Trophoblast cell (in vitro differentiated cells and primary cell): Measurements from ENCODE around the gene HLA-DQB1.

Experiments
- DNase-seq, 2 donors: peaks; one replicate each; pipeline ENCODE4 v3.0.0-alpha.2; 2016
- H2AFZ ChIP-seq: 2 replicates; pipeline ENCODE4 v1.6.1; 2013; ENCODE audit warnings: low read length, moderate library complexity, mild to moderate bottlenecking; ENCODE audit not compliant: insufficient read depth, poor library complexity
- H2AK5ac ChIP-seq: 2 replicates; pipeline ENCODE4 v1.6.1; 2013; ENCODE audit warnings: mild to moderate bottlenecking, low read length
- H2BK120ac ChIP-seq: 2 replicates; pipeline ENCODE4 v1.6.1; 2013; ENCODE audit warnings: low read length, mild to moderate bottlenecking, moderate library complexity; ENCODE audit not compliant: insufficient read depth, poor library complexity
- H2BK12ac ChIP-seq: 2 replicates; pipeline ENCODE4 v1.6.1; 2013; ENCODE audit warnings: mild to moderate bottlenecking, low read length, moderate library complexity
- H2BK5ac ChIP-seq: 2 replicates; pipeline ENCODE4 v1.6.1; 2013; ENCODE audit warnings: low read length, low read depth, moderate library complexity, mild to moderate bottlenecking; ENCODE audit not compliant: poor library complexity
- H3K14ac ChIP-seq: 2 replicates; pipeline ENCODE4 v1.6.1; 2013; ENCODE audit warnings: mild to moderate bottlenecking, low read length
- H3K18ac ChIP-seq: 2 replicates; pipeline ENCODE4 v1.6.1; 2013; ENCODE audit warnings: mild to moderate bottlenecking, low read length
- H3K23ac ChIP-seq: 2 replicates; pipeline ENCODE4 v1.6.1; 2013; ENCODE audit warnings: low read length
- H3K27ac ChIP-seq: 2 replicates; pipeline ENCODE4 v1.5.1; 2013; ENCODE audit warnings: low read depth, mild to moderate bottlenecking, inconsistent platforms, low read length, moderate library complexity
- H3K27me3 ChIP-seq: 2 replicates; pipeline ENCODE4 v1.6.1; 2013; ENCODE audit warnings: inconsistent platforms, mild to moderate bottlenecking, low read length, moderate library complexity; ENCODE audit not compliant: insufficient read depth
- H3K36me3 ChIP-seq, 2 experiments: 1 replicate in 1 of 2; 2 replicates in 1 of 2; pipeline ENCODE4 v1.6.1; 2013; ENCODE audit warnings: low read length in 2 of 2, mild to moderate bottlenecking in 2 of 2, moderate library complexity in 1 of 2; ENCODE audit not compliant: insufficient read depth in 2 of 2, control insufficient read depth in 1 of 2
- H3K4ac ChIP-seq: 2 replicates; pipeline ENCODE4 v1.6.1; 2013; ENCODE audit warnings: low read depth, mild to moderate bottlenecking, low read length, moderate library complexity
- H3K4me1 ChIP-seq, 2 experiments: 1 replicate in 1 of 2; 2 replicates in 1 of 2; pipeline ENCODE4 v1.6.1; 2013; ENCODE audit warnings: low read length in 2 of 2, mild to moderate bottlenecking in 2 of 2, moderate library complexity in 1 of 2; ENCODE audit not compliant: insufficient read depth in 2 of 2, control insufficient read depth in 1 of 2
- H3K4me2 ChIP-seq: 2 replicates; pipeline ENCODE4 v1.6.1; 2013; ENCODE audit warnings: inconsistent platforms, mild to moderate bottlenecking, low read length, moderate library complexity
- H3K4me3 ChIP-seq: 2 replicates; pipeline ENCODE4 v1.5.1; 2013; ENCODE audit warnings: mild to moderate bottlenecking, low read depth, low read length, inconsistent platforms
- H3K79me1 ChIP-seq: one replicate; pipeline ENCODE4 v1.6.1; 2013; ENCODE audit warnings: low read length
- H3K79me2 ChIP-seq: 2 replicates; pipeline ENCODE4 v1.6.1; 2013; ENCODE audit warnings: low read length, mild to moderate bottlenecking; ENCODE audit not compliant: control insufficient read depth, insufficient read depth, poor library complexity
- H3K9ac ChIP-seq: 2 replicates; pipeline ENCODE4 v1.6.1; 2013; ENCODE audit warnings: mild to moderate bottlenecking, low read length
- H3K9me3 ChIP-seq: 2 replicates; pipeline ENCODE4 v1.6.1; 2013; ENCODE audit warnings: low read depth, mild to moderate bottlenecking, control low read depth, inconsistent platforms, low read length; ENCODE audit not compliant: insufficient read depth
- H4K12ac ChIP-seq: 2 replicates; pipeline ENCODE4 v1.6.1; 2013; ENCODE audit warnings: low read depth, mild to moderate bottlenecking, low read length, moderate library complexity
- H4K8ac ChIP-seq: 2 replicates; pipeline ENCODE4 v1.6.1; 2013; ENCODE audit warnings: low read depth, mild to moderate bottlenecking, low read length, moderate library complexity
- H4K91ac ChIP-seq: one replicate; pipeline ENCODE4 v1.6.1; 2013; ENCODE audit warnings: low read depth, mild to moderate bottlenecking, low read length, moderate library complexity
- WGBS: extraction: QIAGEN DNeasy Blood & Tissue Kit; methylation state at CpG from one replicate; pipeline ENCODE4 v1.1.7; 2013; ENCODE audit warnings: missing lambda C conversion rate; ENCODE audit not compliant: insufficient read length, insufficient coverage; ENCODE audit errors: extremely low coverage; 5-methylcytosine and 5-hydroxymethylcytosine counted together

HLA-DQB1 gene

GRCh38 chr6:32627249-32627648, 39.2 kb downstream of the HLA-DQB1 start:
- no peaks in the 10 kb centered on the region for H3K4me1 ChIP-seq
- no peak overlapping the region for H2BK120ac ChIP-seq
- H3K4ac ChIP-seq = no peak overlapping the region
- no peak overlapping the region for H3K23ac ChIP-seq
- no peak for DNase-seq
- no peak overlapping the region for H2BK12ac ChIP-seq
- H4K12ac ChIP-seq = no peak overlapping the region
- no peak overlapping the region for H3K4me3 ChIP-seq
- H3K79me2 ChIP-seq = no peaks in the 10 kb centered on the region
- no peak overlapping the region for H2AK5ac ChIP-seq
- no peak overlapping the region for H3K27ac ChIP-seq
- H3K79me1 ChIP-seq = no peaks in the 10 kb centered on the region
- no peak overlapping the region for H3K4me2 ChIP-seq
- H2BK5ac ChIP-seq = no peak overlapping the region
- no peak overlapping the region for H2AFZ ChIP-seq
- H3K18ac ChIP-seq = no peak overlapping the region
- no CpG with 5 or more reads among the region's 3 CpGs for WGBS
- no peak overlapping the region for H4K8ac ChIP-seq
- H3K27me3 ChIP-seq = no peaks in the 10 kb centered on the region
- no peak overlapping the region for H4K91ac ChIP-seq
- no peaks in the 10 kb centered on the region for H3K9me3 ChIP-seq
- H3K14ac ChIP-seq = no peak overlapping the region
- no peaks in the 10 kb centered on the region for H3K36me3 ChIP-seq
- H3K9ac ChIP-seq = no peak overlapping the region

- no peak overlapping the region for H3K4me3 ChIP-seq
- H3K4me1 ChIP-seq = no peaks in the 10 kb centered on the region
- H2BK12ac ChIP-seq = no peak overlapping the region
- no peak overlapping the region for H3K27ac ChIP-seq
- no peak overlapping the region for H2AK5ac ChIP-seq
- no peak overlapping the region for H4K8ac ChIP-seq
- H2BK120ac ChIP-seq = no peak overlapping the region
- no peaks in the 10 kb centered on the region for H3K9me3 ChIP-seq
- no peaks in the 10 kb centered on the region for H3K27me3 ChIP-seq
- no peak overlapping the region for H4K91ac ChIP-seq
- no peak overlapping the region for H2AFZ ChIP-seq
- no peak overlapping the region for H3K23ac ChIP-seq
- no peak for DNase-seq
- no peak overlapping the region for H2BK5ac ChIP-seq
- H3K4me2 ChIP-seq = no peak overlapping the region
- H4K12ac ChIP-seq = no peak overlapping the region
- H3K79me1 ChIP-seq = no peaks in the 10 kb centered on the region
- no peak overlapping the region for H3K9ac ChIP-seq
- no peaks in the 10 kb centered on the region for H3K36me3 ChIP-seq
- no CpG with 5 or more reads among the region's 5 CpGs for WGBS
- no peaks in the 10 kb centered on the region for H3K79me2 ChIP-seq
- H3K4ac ChIP-seq = no peak overlapping the region
- no peak overlapping the region for H3K14ac ChIP-seq
- H3K18ac ChIP-seq = no peak overlapping the region
These were observed 41.3 kb downstream of the HLA-DQB1 start for GRCh38 chr6:32625137-32625536.

- Histone ChIP-seq H2BK120ac (no peak overlapping the region), H3K4ac (no peak overlapping the region), H3K9ac (no peak overlapping the region), H3K79me2 (no peaks in the 10 kb centered on the region), H2BK5ac (no peak overlapping the region), H2AFZ (no peak overlapping the region), H3K4me1 (no peaks in the 10 kb centered on the region), H3K18ac (no peak overlapping the region), H3K27ac (no peak overlapping the region), H3K4me3 (no peak overlapping the region), H4K8ac (no peak overlapping the region), H2BK12ac (no peak overlapping the region), H3K27me3 (no peaks in the 10 kb centered on the region), H4K91ac (no peak overlapping the region), H3K9me3 (no peaks in the 10 kb centered on the region), H3K4me2 (no peak overlapping the region), H4K12ac (no peak overlapping the region), H3K23ac (no peak overlapping the region), H3K36me3 (no peaks in the 10 kb centered on the region), H3K14ac (no peak overlapping the region), H2AK5ac (no peak overlapping the region), H3K79me1 (no peaks in the 10 kb centered on the region)
- DNase-seq = no peak
- no CpG with 5 or more reads among the region's 3 CpGs for WGBS
These were observed 41.9 kb downstream of the HLA-DQB1 start for GRCh38 chr6:32624565-32624964.

DNA sequence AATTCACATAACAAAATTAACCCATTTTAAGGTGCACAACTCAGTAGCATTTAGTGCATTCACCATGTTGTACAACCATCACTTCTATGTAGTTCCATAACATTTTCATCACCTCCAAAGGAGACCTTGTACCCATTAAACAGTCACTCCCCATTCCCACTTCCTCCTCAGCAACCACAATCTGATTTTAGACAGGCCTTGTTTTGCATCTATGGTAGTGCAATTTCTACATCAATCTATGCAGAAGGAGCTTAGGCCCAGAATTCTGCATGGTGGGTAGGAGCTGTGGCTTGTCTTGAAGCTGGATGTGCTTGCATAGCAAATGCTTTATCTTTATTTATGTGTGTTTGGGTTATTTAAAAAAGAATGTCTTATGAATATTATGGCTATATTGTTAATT, 42.8 kb downstream of the HLA-DQB1 start:
- Histone ChIP-seq H3K4me3 (no peak overlapping the region), H3K4ac (no peak overlapping the region), H4K91ac (no peak overlapping the region), H3K4me1 (no peaks in the 10 kb centered on the region), H2AK5ac (no peak overlapping the region), H3K23ac (no peak overlapping the region), H3K4me2 (no peak overlapping the region), H2AFZ (no peak overlapping the region), H3K79me1 (no peaks in the 10 kb centered on the region), H2BK120ac (no peak overlapping the region), H2BK12ac (no peak overlapping the region), H3K36me3 (no peaks in the 10 kb centered on the region), H3K18ac (no peak overlapping the region), H3K27ac (no peak overlapping the region), H2BK5ac (no peak overlapping the region), H3K79me2 (no peaks in the 10 kb centered on the region), H4K12ac (no peak overlapping the region), H3K14ac (no peak overlapping the region), H3K9me3 (no peaks in the 10 kb centered on the region), H3K27me3 (no peaks in the 10 kb centered on the region), H4K8ac (no peak overlapping the region), H3K9ac (no peak overlapping the region)
- no peak for DNase-seq
